Aorta (tissue), 5 donors: ENCODE data around the gene MGARP. TPM values are rescaled to one million over a fixed set of nuclear protein-coding genes. Genes with fewer than 3 reads are reported as not detected.

Experiments used
- ATAC-seq: fragments of 200-7000 bp; cut with Tn5 transposase; one replicate; pipeline ENCODE4 v1.9.1; 2022; ENCODE audit warnings: moderate library complexity; ENCODE audit not compliant: low FRiP score
- DNase-seq, 2 donors: peaks; one replicate each; pipeline ENCODE4 v3.0.0-alpha.2; 2020
- H3K27ac ChIP-seq, 2 donors: one replicate each; pipeline ENCODE4 v1.5.1; 2013; ENCODE audit warnings: low read length in 2 of 2, mild to moderate bottlenecking in 2 of 2, moderate library complexity in 2 of 2, control low read depth in 1 of 2, inconsistent platforms in 1 of 2, low read depth in 1 of 2
- H3K27me3 ChIP-seq, 2 donors: one replicate each; pipeline ENCODE4 v1.6.1; 2013; ENCODE audit warnings: control low read depth in 1 of 2, low read length in 1 of 2, mild to moderate bottlenecking in 1 of 2, moderate library complexity in 1 of 2; ENCODE audit not compliant: insufficient read depth in 2 of 2, control insufficient read depth in 1 of 2
- H3K36me3 ChIP-seq, 2 donors: one replicate each; pipeline ENCODE4 v1.6.1; 2013; ENCODE audit warnings: control low read depth in 1 of 2, low read length in 1 of 2, mild to moderate bottlenecking in 1 of 2; ENCODE audit not compliant: insufficient read depth in 2 of 2, control insufficient read depth in 1 of 2
- H3K4me1 ChIP-seq, 2 donors: one replicate each; pipeline ENCODE4 v1.6.1; 2013; ENCODE audit warnings: low read length in 2 of 2, control low read depth in 1 of 2, mild to moderate bottlenecking in 1 of 2, moderate library complexity in 1 of 2; ENCODE audit not compliant: insufficient read depth in 2 of 2, control insufficient read depth in 1 of 2
- H3K4me3 ChIP-seq, 2 donors: one replicate each; pipeline ENCODE4 v1.5.1; 2013; ENCODE audit warnings: low read length in 2 of 2, control low read depth in 1 of 2, mild to moderate bottlenecking in 1 of 2
- H3K9me3 ChIP-seq: one replicate; pipeline ENCODE4 v1.6.1; 2013; ENCODE audit warnings: mild to moderate bottlenecking, low read length; ENCODE audit not compliant: control insufficient read depth
- WGBS, 2 donors: extraction: QIAGEN DNeasy Blood & Tissue Kit; methylation state at CpG; one replicate each; pipeline ENCODE4 v1.1.7; 2013; 5-methylcytosine and 5-hydroxymethylcytosine counted together
- intact Hi-C, 2 donors: fragments of 100-400 bp; cut with DNase I; formaldehyde crosslinking; loops; one replicate each; pipeline versions ENCODE4 v1.14.2 to v1.15.0; 2022
- polyA plus RNA-seq, 2 donors: library from polyadenylated mRNA; stranded (reverse); fragments of 200-250 nt; gene quantifications; one replicate each; pipeline ENCODE4 v1.2.3, GENCODE V29; 2013
- total RNA-seq, 2 donors: library from RNA; stranded (reverse); fragmentation: NEBNext Ultra II Directional; extraction: Animal tissue kit (Norgen Biotek cat#: 25700); gene quantifications; one replicate each; pipeline ENCODE4 v1.2.1, GENCODE V29; 2021
- donor health status: healthy with polysubstance abuse.
- donor health status: Bipolar disorder and iron deficiency.
- donor health status: DM: no; HTN: no; CAD: no.
- donor health status: DM: no; HTN: no; CAD: no.
- donor health status: DM: yes; HTN: yes; CAD: no.

MGARP gene
- total and polyA plus RNA-seq, 4 donors, result 2.2 to 17.6 (median 6.3) TPM

- no peak overlapping the region for H3K4me3 ChIP-seq
- H3K9me3 ChIP-seq, result no peaks in the 10 kb centered on the region
- DNase-seq, result no peak
- peaks cover 0 to 5% of the 10 kb centered on the region in 2 donors for H3K4me1 ChIP-seq
- no peak for ATAC-seq
- intact Hi-C loops, result no loop called here
- no peaks in the 10 kb centered on the region for H3K36me3 ChIP-seq
- no peak overlapping the region for H3K27ac ChIP-seq
- H3K27me3 ChIP-seq, result no peaks in the 10 kb centered on the region
- WGBS, 2 donors, result 37 to 53% methylated on average over 7 of the region's 7 CpGs
These were observed 2.2 kb upstream of the MGARP start for GRCh38 chr4:139282065-139282720.

- intact Hi-C loops, result loop anchor here in 1 of 2 donors (5.0 kb wide), 1 partner anchor 37 kb away; no protein-coding TSS in a partner anchor
- H3K4me3 ChIP-seq, result peak overlapping the region; percentile 56 to 76
- peaks cover 0 to 5% of the 10 kb centered on the region in 2 donors for H3K4me1 ChIP-seq
- peak in 1 of 2 donors; percentile 80 for DNase-seq
- no peaks in the 10 kb centered on the region for H3K9me3 ChIP-seq
- ATAC-seq, result peak; percentile 77
- no peaks in the 10 kb centered on the region for H3K27me3 ChIP-seq
- no peak overlapping the region for H3K27ac ChIP-seq
- 28 to 29% methylated on average over 40 of the region's 40 CpGs for WGBS, 2 donors
- no peaks in the 10 kb centered on the region for H3K36me3 ChIP-seq
These were observed 889 bp downstream of the MGARP start for GRCh38 chr4:139278912-139279759.

- no peak overlapping the region for H3K4me3 ChIP-seq
- WGBS, 2 donors, result 93 to 95% methylated on average over 16 of the region's 16 CpGs
- H3K27me3 ChIP-seq, result no peaks in the 10 kb centered on the region
- ATAC-seq (no peak), DNase-seq (no peak)
- intact Hi-C loops, result loop anchor here in 1 of 2 donors (5.0 kb wide), 1 partner anchor 36 kb away; no protein-coding TSS in a partner anchor
- no peaks in the 10 kb centered on the region for H3K9me3 ChIP-seq
- H3K27ac ChIP-seq, result no peak overlapping the region
- peaks cover 0 to 5% of the 10 kb centered on the region in 2 donors for H3K4me1 ChIP-seq
- no peaks in the 10 kb centered on the region for H3K36me3 ChIP-seq
These were observed 1.5 kb downstream of the MGARP start for GRCh38 chr4:139278485-139278884.

GRCh38 chr4:139275281-139275735 lies 4.7 kb downstream of the MGARP start:
- intact Hi-C loops, result loop anchor here in 1 of 2 donors (5.0 kb wide), 1 partner anchor 33 kb away; no protein-coding TSS in a partner anchor
- Histone ChIP-seq H3K4me3 (no peak overlapping the region), H3K27ac (no peak overlapping the region), H3K27me3 (no peaks in the 10 kb centered on the region), H3K4me1 (no peaks in the 10 kb centered on the region), H3K9me3 (no peaks in the 10 kb centered on the region), H3K36me3 (no peaks in the 10 kb centered on the region)
- ATAC-seq (no peak), DNase-seq (no peak)
- 94 to 95% methylated on average over 4 of the region's 4 CpGs for WGBS, 2 donors

GRCh38 chr4:139274790-139275189 lies 5.2 kb downstream of the MGARP start:
- Histone ChIP-seq H3K4me1 (no peaks in the 10 kb centered on the region), H3K27me3 (no peaks in the 10 kb centered on the region), H3K27ac (no peak overlapping the region), H3K36me3 (no peaks in the 10 kb centered on the region), H3K9me3 (no peaks in the 10 kb centered on the region), H3K4me3 (no peak overlapping the region)
- 97 to 100% methylated on average over 1 of the region's 1 CpG for WGBS, 2 donors
- ATAC-seq (no peak), DNase-seq (no peak)
- intact Hi-C loops, result loop anchor here in 1 of 2 donors (5.0 kb wide), 1 partner anchor 32 kb away; no protein-coding TSS in a partner anchor

GRCh38 chr4:139273835-139274234 lies 6.2 kb downstream of the MGARP start:
- Histone ChIP-seq H3K27me3 (no peaks in the 10 kb centered on the region), H3K9me3 (no peaks in the 10 kb centered on the region), H3K4me3 (no peak overlapping the region), H3K36me3 (no peaks in the 10 kb centered on the region), H3K27ac (no peak overlapping the region), H3K4me1 (no peaks in the 10 kb centered on the region)
- no peak for ATAC-seq
- no peak for DNase-seq
- intact Hi-C loops, result no loop called here
- WGBS, 2 donors, result 89 to 99% methylated on average over 1 of the region's 1 CpG

- intact Hi-C loops, result no loop called here
- Histone ChIP-seq H3K9me3 (no peaks in the 10 kb centered on the region), H3K4me1 (no peaks in the 10 kb centered on the region), H3K27ac (no peak overlapping the region), H3K36me3 (no peaks in the 10 kb centered on the region), H3K4me3 (no peak overlapping the region), H3K27me3 (no peaks in the 10 kb centered on the region)
- 94 to 97% methylated on average over 1 of the region's 1 CpG for WGBS, 2 donors
- ATAC-seq (no peak), DNase-seq (no peak)
These were observed 12.7 kb downstream of the MGARP start for GRCh38 chr4:139267301-139267700.

GRCh38 chr4:139266583-139267257 lies 13.3 kb downstream of the MGARP start:
- Histone ChIP-seq H3K4me3 (peak overlapping the region; percentile 6 to 48), H3K4me1 (no peaks in the 10 kb centered on the region), H3K27me3 (no peaks in the 10 kb centered on the region), H3K36me3 (no peaks in the 10 kb centered on the region), H3K9me3 (no peaks in the 10 kb centered on the region), H3K27ac (no peak overlapping the region)
- peak; percentile 79 to 83 for DNase-seq
- ATAC-seq, result peak; percentile 70
- intact Hi-C loops, result no loop called here
- WGBS, 2 donors, result 26 to 29% methylated on average over 14 of the region's 14 CpGs
